WTC11 (cell line): ENCODE measurements around the gene MED12L. TPM values are rescaled to one million over a fixed set of nuclear protein-coding genes. Genes with fewer than 3 reads are reported as not detected.

ENCODE experiments used
- ATAC-seq: fragments of 200-7000 bp; cut with Tn5 transposase; 2 replicates; pipeline ENCODE4 v1.10.0; 2021; ENCODE audit warnings: mild to moderate bottlenecking, moderate library complexity
- CTCF ChIA-PET: fragments of 300-600 bp; sonication (Branson Sonifier 250); formaldehyde crosslinking; loops from one replicate; lab custom pipeline; 2021; ENCODE audit warnings: antibody characterized with exemption; lab: Charles Lee
- POLR2A ChIA-PET: fragments of 350-600 bp; sonication (Branson Sonifier 250); formaldehyde crosslinking; loops from one replicate; lab custom pipeline; 2021; ENCODE audit warnings: antibody characterized with exemption; lab: Charles Lee
- DNase-seq: peaks from one replicate; pipeline ENCODE4 v3.0.0; 2021; ENCODE audit warnings: low spot score
- H3K27ac Mint-ChIP-seq: 2 replicates; pipeline ENCODE4 v1.8.0; 2021; ENCODE audit warnings: mixed read lengths
- H3K27me3 Mint-ChIP-seq: 2 replicates; pipeline ENCODE4 v1.8.0; 2021; ENCODE audit warnings: low read depth, mild to moderate bottlenecking, moderate library complexity, mixed read lengths
- H3K36me3 Mint-ChIP-seq: 2 replicates; pipeline ENCODE4 v1.8.0; 2021; ENCODE audit warnings: mixed read lengths
- H3K4me1 Mint-ChIP-seq: 2 replicates; pipeline ENCODE4 v1.8.0; 2022; ENCODE audit warnings: mixed read lengths
- H3K4me3 Mint-ChIP-seq: 2 replicates; pipeline ENCODE4 v1.8.0; 2021; ENCODE audit warnings: mild to moderate bottlenecking, moderate library complexity, mixed read lengths
- H3K9me3 Mint-ChIP-seq: 2 replicates; pipeline ENCODE4 v1.8.0; 2021; ENCODE audit warnings: mixed read lengths
- ATF1 ChIP-seq: sonication (generic); formaldehyde crosslinking; IDR thresholded peaks from 2 replicates; pipeline ENCODE4 v1.8.1; 2023; ENCODE audit warnings: mild to moderate bottlenecking, moderate library complexity, missing genetic modification reagents
- FOXP1 ChIP-seq: sonication (generic); formaldehyde crosslinking; IDR thresholded peaks from 2 replicates; pipeline ENCODE4 v1.8.0; 2022; ENCODE audit warnings: missing genetic modification reagents, mild to moderate bottlenecking, moderate library complexity, borderline replicate concordance
- GABPB1 ChIP-seq: sonication (generic); formaldehyde crosslinking; IDR thresholded peaks from 2 replicates; pipeline ENCODE4 v1.8.1; 2023; ENCODE audit warnings: mild to moderate bottlenecking, missing genetic modification reagents
- KAT7 ChIP-seq: sonication (generic); formaldehyde crosslinking; IDR thresholded peaks from 2 replicates; pipeline ENCODE4 v1.8.1; 2023; ENCODE audit warnings: missing genetic modification reagents, mild to moderate bottlenecking, borderline replicate concordance
- MXD4 ChIP-seq: fragments of 250-450 bp; sonication (Bioruptor Pico); IDR thresholded peaks from 2 replicates; pipeline ENCODE4 v1.8.0; 2021; ENCODE audit warnings: mild to moderate bottlenecking, moderate library complexity, borderline replicate concordance
- MYBL2 ChIP-seq: sonication (generic); formaldehyde crosslinking; IDR thresholded peaks from 2 replicates; pipeline ENCODE4 v1.8.1; 2023; ENCODE audit warnings: mild to moderate bottlenecking, moderate library complexity, missing genetic modification reagents
- NR1H2 ChIP-seq: sonication (generic); formaldehyde crosslinking; IDR thresholded peaks from 2 replicates; pipeline ENCODE4 v1.9.0; 2021; ENCODE audit warnings: mild to moderate bottlenecking, moderate library complexity, missing genetic modification reagents
- RELA ChIP-seq: sonication (generic); formaldehyde crosslinking; IDR thresholded peaks from 2 replicates; pipeline ENCODE4 v1.8.1; 2022; ENCODE audit warnings: missing genetic modification reagents, mild to moderate bottlenecking, borderline replicate concordance
- SMAD3 ChIP-seq: sonication (generic); formaldehyde crosslinking; IDR thresholded peaks from 2 replicates; pipeline ENCODE4 v1.8.0; 2022; ENCODE audit warnings: missing genetic modification reagents, mild to moderate bottlenecking, borderline replicate concordance
- SP1 ChIP-seq: sonication (generic); formaldehyde crosslinking; conservative IDR thresholded peaks from 2 replicates; pipeline ENCODE4 v1.8.1; 2022; ENCODE audit warnings: missing genetic modification reagents
- ZNF138 ChIP-seq: sonication (generic); formaldehyde crosslinking; conservative IDR thresholded peaks from 2 replicates; pipeline ENCODE4 v1.8.1; 2022; ENCODE audit warnings: mild to moderate bottlenecking, moderate library complexity, missing genetic modification reagents
- ZNF219 ChIP-seq: sonication (generic); formaldehyde crosslinking; IDR thresholded peaks from 2 replicates; pipeline ENCODE4 v1.8.0; 2023; ENCODE audit warnings: missing genetic modification reagents, mild to moderate bottlenecking, borderline replicate concordance
- total RNA-seq: library from RNA; stranded (reverse); gene quantifications from 3 replicates; pipeline ENCODE4 v1.2.3, GENCODE V29; 2021
- TF ChIP-seq, protein P1 (sequence below): sonication (generic); formaldehyde crosslinking; IDR thresholded peaks from 2 replicates; pipeline ENCODE4 v1.8.1; 2023; ENCODE audit warnings: mild to moderate bottlenecking, missing genetic modification reagents
- TF ChIP-seq, protein P2 (sequence below): fragments of 200-600 bp; IDR thresholded peaks from 2 replicates; pipeline ENCODE4 v1.8.0; 2022; ENCODE audit warnings: antibody characterized with exemption
- TF ChIP-seq, protein P3 (sequence below): fragments of 250-450 bp; sonication (Bioruptor Pico); IDR thresholded peaks from 2 replicates; pipeline ENCODE4 v1.9.0; 2021; ENCODE audit warnings: mild to moderate bottlenecking
- TF ChIP-seq, protein P4 (sequence below): sonication (generic); formaldehyde crosslinking; IDR thresholded peaks from 2 replicates; pipeline ENCODE4 v1.8.1; 2022; ENCODE audit warnings: mild to moderate bottlenecking, moderate library complexity, missing genetic modification reagents
- TF ChIP-seq, protein P5 (sequence below): fragments of 250-450 bp; sonication (Bioruptor Pico); IDR thresholded peaks from 2 replicates; pipeline ENCODE4 v1.8.0; 2021; ENCODE audit warnings: mild to moderate bottlenecking
- TF ChIP-seq, protein P6 (sequence below): sonication (generic); formaldehyde crosslinking; IDR thresholded peaks from 2 replicates; pipeline ENCODE4 v1.8.1; 2023; ENCODE audit warnings: mild to moderate bottlenecking, missing genetic modification reagents, moderate library complexity
- TF ChIP-seq, protein P7 (sequence below): sonication (generic); formaldehyde crosslinking; IDR thresholded peaks from 2 replicates; pipeline ENCODE4 v1.8.0; 2022; ENCODE audit warnings: mild to moderate bottlenecking, missing genetic modification reagents

MED12L gene
- total RNA-seq, 1 experiment from 2014 or later: 27.4 TPM

DNA sequence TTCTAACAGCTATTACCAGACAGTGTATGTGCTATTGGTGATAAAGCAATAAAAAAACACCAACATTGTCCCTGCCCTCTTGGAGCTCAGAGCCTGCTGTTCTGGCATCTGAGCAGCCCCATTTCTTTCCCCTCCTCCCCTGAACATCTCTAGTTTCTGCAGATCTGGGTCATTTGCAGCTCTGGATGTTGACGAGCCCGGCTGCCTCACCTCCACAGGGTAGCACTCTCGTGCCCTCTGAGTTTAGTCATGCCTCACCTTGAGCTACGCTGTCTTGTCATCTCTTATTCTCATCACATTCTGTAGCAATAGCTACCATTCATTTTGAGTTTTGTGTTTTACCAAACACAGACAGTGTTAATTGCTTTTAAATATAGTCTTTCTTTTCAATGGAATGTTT lies 147.5 kb downstream of the MED12L start:
- peaks cover 41% of the 10 kb centered on the region for H3K4me1 Mint-ChIP-seq
- TF ChIP-seq, protein P1, sequence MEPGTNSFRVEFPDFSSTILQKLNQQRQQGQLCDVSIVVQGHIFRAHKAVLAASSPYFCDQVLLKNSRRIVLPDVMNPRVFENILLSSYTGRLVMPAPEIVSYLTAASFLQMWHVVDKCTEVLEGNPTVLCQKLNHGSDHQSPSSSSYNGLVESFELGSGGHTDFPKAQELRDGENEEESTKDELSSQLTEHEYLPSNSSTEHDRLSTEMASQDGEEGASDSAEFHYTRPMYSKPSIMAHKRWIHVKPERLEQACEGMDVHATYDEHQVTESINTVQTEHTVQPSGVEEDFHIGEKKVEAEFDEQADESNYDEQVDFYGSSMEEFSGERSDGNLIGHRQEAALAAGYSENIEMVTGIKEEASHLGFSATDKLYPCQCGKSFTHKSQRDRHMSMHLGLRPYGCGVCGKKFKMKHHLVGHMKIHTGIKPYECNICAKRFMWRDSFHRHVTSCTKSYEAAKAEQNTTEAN (CRISPR knock-in tag): no peak
- TF ChIP-seq, protein P2, sequence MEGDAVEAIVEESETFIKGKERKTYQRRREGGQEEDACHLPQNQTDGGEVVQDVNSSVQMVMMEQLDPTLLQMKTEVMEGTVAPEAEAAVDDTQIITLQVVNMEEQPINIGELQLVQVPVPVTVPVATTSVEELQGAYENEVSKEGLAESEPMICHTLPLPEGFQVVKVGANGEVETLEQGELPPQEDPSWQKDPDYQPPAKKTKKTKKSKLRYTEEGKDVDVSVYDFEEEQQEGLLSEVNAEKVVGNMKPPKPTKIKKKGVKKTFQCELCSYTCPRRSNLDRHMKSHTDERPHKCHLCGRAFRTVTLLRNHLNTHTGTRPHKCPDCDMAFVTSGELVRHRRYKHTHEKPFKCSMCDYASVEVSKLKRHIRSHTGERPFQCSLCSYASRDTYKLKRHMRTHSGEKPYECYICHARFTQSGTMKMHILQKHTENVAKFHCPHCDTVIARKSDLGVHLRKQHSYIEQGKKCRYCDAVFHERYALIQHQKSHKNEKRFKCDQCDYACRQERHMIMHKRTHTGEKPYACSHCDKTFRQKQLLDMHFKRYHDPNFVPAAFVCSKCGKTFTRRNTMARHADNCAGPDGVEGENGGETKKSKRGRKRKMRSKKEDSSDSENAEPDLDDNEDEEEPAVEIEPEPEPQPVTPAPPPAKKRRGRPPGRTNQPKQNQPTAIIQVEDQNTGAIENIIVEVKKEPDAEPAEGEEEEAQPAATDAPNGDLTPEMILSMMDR: no peak
- no peak for TF ChIP-seq ZNF138 (CRISPR knock-in tag)
- H3K27me3 Mint-ChIP-seq: no peaks in the 10 kb centered on the region
- peaks cover 7% of the 10 kb centered on the region for H3K9me3 Mint-ChIP-seq
- ChIA-PET CTCF (interaction anchor here (1.3 kb wide), 1 partner anchor 34 kb away, joined by 4 read pairs; no protein-coding TSS in a partner anchor), POLR2A (no interaction called here)
- peaks cover 12% of the 10 kb centered on the region for H3K36me3 Mint-ChIP-seq
- ATAC-seq (peak; percentile 56), DNase-seq (no peak)
- H3K4me3 Mint-ChIP-seq: no peak overlapping the region
- H3K27ac Mint-ChIP-seq: peak overlapping the region; percentile 88

DNA sequence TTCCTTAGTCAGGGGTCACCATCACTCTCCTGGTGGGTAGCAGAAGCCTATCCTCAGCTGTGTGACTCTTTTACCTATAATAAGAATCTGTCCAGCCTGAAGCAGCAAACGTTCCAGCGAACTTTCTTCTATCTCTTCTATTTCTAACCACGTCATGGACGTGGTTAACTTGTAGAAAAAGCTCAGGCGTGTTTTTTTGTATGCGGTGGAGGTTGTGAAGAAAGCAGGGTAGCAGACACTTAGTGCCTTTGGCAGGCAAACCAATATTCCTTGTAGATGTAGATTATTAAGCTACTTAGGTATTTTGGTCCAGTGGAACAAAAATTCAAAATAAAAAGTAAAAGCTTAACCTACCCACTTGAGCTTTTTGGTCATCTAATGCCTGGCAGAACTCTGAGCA lies 149.4 kb downstream of the MED12L start:
- no peak overlapping the region; the same call in 1 of the 2 replicates for H3K27ac Mint-ChIP-seq
- ChIA-PET POLR2A (no interaction called here), CTCF (interaction anchor here (1.1 to 1.6 kb wide), 4 partner anchors 8 to 94 kb away, joined by 3 to 5 read pairs (median 4); no protein-coding TSS in a partner anchor)
- no peak for ATAC-seq
- peaks cover 12% of the 10 kb centered on the region for H3K36me3 Mint-ChIP-seq
- peaks cover 7% of the 10 kb centered on the region for H3K9me3 Mint-ChIP-seq
- no peak for TF ChIP-seq FOXP1 (CRISPR knock-in tag)
- H3K4me3 Mint-ChIP-seq: no peak overlapping the region
- peaks cover 32% of the 10 kb centered on the region for H3K4me1 Mint-ChIP-seq
- DNase-seq: no peak
- no peaks in the 10 kb centered on the region for H3K27me3 Mint-ChIP-seq

DNA sequence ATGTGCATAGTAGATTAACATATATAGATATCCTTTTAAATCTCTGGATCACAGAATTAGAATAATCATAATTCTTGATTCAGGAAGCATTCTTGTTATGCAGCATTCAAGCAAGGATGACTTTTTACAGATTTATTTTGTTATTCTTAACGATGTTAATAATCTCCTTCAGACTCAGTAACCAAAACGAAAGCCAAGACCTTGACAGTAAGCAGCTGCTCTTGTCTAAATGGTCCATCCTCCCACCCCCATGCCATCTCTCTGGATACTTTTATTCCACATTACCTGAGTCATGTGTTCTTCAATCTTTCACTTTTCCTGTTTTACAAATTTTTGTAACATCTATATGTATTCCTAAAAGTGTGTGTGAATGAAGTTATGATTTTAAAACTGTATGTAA lies 150.9 kb downstream of the MED12L start:
- Mint-ChIP-seq H3K9me3 (peaks cover 9% of the 10 kb centered on the region), H3K4me1 (peaks cover 24% of the 10 kb centered on the region), H3K4me3 (no peak overlapping the region), H3K36me3 (peaks cover 14% of the 10 kb centered on the region), H3K27ac (no peak overlapping the region), H3K27me3 (no peaks in the 10 kb centered on the region)
- no peak for ATAC-seq
- CTCF ChIA-PET: no interaction called here
- DNase-seq: no peak
- POLR2A ChIA-PET: no interaction called here
- no peak for TF ChIP-seq SP1
- TF ChIP-seq, protein P3, sequence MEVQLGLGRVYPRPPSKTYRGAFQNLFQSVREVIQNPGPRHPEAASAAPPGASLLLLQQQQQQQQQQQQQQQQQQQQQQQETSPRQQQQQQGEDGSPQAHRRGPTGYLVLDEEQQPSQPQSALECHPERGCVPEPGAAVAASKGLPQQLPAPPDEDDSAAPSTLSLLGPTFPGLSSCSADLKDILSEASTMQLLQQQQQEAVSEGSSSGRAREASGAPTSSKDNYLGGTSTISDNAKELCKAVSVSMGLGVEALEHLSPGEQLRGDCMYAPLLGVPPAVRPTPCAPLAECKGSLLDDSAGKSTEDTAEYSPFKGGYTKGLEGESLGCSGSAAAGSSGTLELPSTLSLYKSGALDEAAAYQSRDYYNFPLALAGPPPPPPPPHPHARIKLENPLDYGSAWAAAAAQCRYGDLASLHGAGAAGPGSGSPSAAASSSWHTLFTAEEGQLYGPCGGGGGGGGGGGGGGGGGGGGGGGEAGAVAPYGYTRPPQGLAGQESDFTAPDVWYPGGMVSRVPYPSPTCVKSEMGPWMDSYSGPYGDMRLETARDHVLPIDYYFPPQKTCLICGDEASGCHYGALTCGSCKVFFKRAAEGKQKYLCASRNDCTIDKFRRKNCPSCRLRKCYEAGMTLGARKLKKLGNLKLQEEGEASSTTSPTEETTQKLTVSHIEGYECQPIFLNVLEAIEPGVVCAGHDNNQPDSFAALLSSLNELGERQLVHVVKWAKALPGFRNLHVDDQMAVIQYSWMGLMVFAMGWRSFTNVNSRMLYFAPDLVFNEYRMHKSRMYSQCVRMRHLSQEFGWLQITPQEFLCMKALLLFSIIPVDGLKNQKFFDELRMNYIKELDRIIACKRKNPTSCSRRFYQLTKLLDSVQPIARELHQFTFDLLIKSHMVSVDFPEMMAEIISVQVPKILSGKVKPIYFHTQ (CRISPR knock-in tag): no peak
- no peak for TF ChIP-seq MYBL2
- TF ChIP-seq, protein P4, sequence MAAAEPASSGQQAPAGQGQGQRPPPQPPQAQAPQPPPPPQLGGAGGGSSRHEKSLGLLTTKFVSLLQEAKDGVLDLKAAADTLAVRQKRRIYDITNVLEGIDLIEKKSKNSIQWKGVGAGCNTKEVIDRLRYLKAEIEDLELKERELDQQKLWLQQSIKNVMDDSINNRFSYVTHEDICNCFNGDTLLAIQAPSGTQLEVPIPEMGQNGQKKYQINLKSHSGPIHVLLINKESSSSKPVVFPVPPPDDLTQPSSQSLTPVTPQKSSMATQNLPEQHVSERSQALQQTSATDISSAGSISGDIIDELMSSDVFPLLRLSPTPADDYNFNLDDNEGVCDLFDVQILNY (CRISPR knock-in tag): no peak
- no peak for TF ChIP-seq ATF1 (CRISPR knock-in tag)
- TF ChIP-seq, protein P5, sequence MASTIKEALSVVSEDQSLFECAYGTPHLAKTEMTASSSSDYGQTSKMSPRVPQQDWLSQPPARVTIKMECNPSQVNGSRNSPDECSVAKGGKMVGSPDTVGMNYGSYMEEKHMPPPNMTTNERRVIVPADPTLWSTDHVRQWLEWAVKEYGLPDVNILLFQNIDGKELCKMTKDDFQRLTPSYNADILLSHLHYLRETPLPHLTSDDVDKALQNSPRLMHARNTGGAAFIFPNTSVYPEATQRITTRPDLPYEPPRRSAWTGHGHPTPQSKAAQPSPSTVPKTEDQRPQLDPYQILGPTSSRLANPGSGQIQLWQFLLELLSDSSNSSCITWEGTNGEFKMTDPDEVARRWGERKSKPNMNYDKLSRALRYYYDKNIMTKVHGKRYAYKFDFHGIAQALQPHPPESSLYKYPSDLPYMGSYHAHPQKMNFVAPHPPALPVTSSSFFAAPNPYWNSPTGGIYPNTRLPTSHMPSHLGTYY (CRISPR knock-in tag): no peak
- no peak for TF ChIP-seq RELA
- TF ChIP-seq, protein P6, sequence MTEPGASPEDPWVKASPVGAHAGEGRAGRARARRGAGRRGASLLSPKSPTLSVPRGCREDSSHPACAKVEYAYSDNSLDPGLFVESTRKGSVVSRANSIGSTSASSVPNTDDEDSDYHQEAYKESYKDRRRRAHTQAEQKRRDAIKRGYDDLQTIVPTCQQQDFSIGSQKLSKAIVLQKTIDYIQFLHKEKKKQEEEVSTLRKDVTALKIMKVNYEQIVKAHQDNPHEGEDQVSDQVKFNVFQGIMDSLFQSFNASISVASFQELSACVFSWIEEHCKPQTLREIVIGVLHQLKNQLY: no peak
- TF ChIP-seq KAT7 (CRISPR knock-in tag): no peak
- no peak for TF ChIP-seq ZNF219 (CRISPR knock-in tag)
- TF ChIP-seq, protein P1 (CRISPR knock-in tag): no peak
- TF ChIP-seq NR1H2 (CRISPR knock-in tag): no peak
- TF ChIP-seq, protein P7, sequence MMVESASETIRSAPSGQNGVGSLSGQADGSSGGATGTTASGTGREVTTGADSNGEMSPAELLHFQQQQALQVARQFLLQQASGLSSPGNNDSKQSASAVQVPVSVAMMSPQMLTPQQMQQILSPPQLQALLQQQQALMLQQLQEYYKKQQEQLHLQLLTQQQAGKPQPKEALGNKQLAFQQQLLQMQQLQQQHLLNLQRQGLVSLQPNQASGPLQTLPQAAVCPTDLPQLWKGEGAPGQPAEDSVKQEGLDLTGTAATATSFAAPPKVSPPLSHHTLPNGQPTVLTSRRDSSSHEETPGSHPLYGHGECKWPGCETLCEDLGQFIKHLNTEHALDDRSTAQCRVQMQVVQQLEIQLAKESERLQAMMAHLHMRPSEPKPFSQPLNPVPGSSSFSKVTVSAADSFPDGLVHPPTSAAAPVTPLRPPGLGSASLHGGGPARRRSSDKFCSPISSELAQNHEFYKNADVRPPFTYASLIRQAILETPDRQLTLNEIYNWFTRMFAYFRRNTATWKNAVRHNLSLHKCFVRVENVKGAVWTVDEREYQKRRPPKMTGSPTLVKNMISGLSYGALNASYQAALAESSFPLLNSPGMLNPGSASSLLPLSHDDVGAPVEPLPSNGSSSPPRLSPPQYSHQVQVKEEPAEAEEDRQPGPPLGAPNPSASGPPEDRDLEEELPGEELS: no peak
- TF ChIP-seq SMAD3: no peak
- TF ChIP-seq GABPB1 (CRISPR knock-in tag): no peak
- no peak for TF ChIP-seq ZNF138 (CRISPR knock-in tag)
- TF ChIP-seq MXD4 (CRISPR knock-in tag): no peak
